Endothelial cell of umbilical vein (primary cell): ENCODE results near the gene MED12. TPM values are rescaled to one million over a fixed set of nuclear protein-coding genes. Genes with fewer than 3 reads are reported as not detected.

Experiments
- BruUV-seq: library from RNA; stranded (reverse); fragments of 400-500 nt; replicated peaks from 2 replicates; lab custom pipeline; 2021; lab: Mats Ljungman, UMichigan
- CTCF ChIA-PET: fragments of 300-600, 350-600 bp; sonication (Branson Sonifier 250); formaldehyde crosslinking; loops from one replicate; lab custom pipeline; 2021; ENCODE audit warnings: antibody characterized with exemption, inconsistent platforms; lab: Charles Lee
- POLR2A ChIA-PET: fragments of 300-600, 350-600 bp; sonication (Branson Sonifier 250); formaldehyde crosslinking; loops from one replicate; lab custom pipeline; 2021; ENCODE audit warnings: antibody characterized with exemption, inconsistent platforms; lab: Charles Lee
- DNase-seq: peaks from one replicate; pipeline ENCODE4 v3.0.0-alpha.2; 2011; ENCODE audit warnings: low read depth, low spot score
- FAIRE-seq: peaks from 2 replicates; lab custom pipeline; 2011; peaks lifted over from hg19 to GRCh38; lab: Jason Lieb, UNC
- H2AFZ ChIP-seq: 2 replicates; pipeline ENCODE4 v1.6.0; 2012; ENCODE audit warnings: low read depth, low read length, control low read depth, inconsistent platforms
- H3K27ac ChIP-seq: 2 replicates; pipeline ENCODE4 v1.5.1; 2011; ENCODE audit warnings: low read depth, mild to moderate bottlenecking, control low read depth, low read length, moderate library complexity; ENCODE audit not compliant: insufficient read depth
- H3K27me3 ChIP-seq, 2 experiments: 2 replicates each; pipeline versions ENCODE4 v1.6.0 to v1.6.1; 2011; ENCODE audit warnings: low read length in 2 of 2, mixed read lengths in 1 of 2; ENCODE audit not compliant: control insufficient read depth in 2 of 2, insufficient read depth in 2 of 2
- H3K36me3 ChIP-seq, 2 experiments: 2 replicates in 1 of 2; 3 replicates in 1 of 2; pipeline ENCODE4 v1.5.1; 2011; ENCODE audit warnings: low read length in 2 of 2, mild to moderate bottlenecking in 1 of 2, moderate library complexity in 1 of 2; ENCODE audit not compliant: control insufficient read depth in 2 of 2, insufficient read depth in 2 of 2; ENCODE audit errors: extremely low read depth in 1 of 2
- H3K4me1 ChIP-seq: 3 replicates; pipeline ENCODE4 v1.5.1; 2011; ENCODE audit warnings: mild to moderate bottlenecking, low read length; ENCODE audit not compliant: control insufficient read depth, insufficient read depth; ENCODE audit errors: extremely low read depth
- H3K4me2 ChIP-seq: 2 replicates; pipeline ENCODE4 v1.6.1; 2011; ENCODE audit warnings: low read length, control low read depth, mixed read lengths; ENCODE audit not compliant: insufficient read depth
- H3K4me3 ChIP-seq, 3 experiments: fragments of 200-600 bp in 1 of 3; sonication (generic), shearing (Covaris generic) in 1 of 3; replicated peaks in 1 of 3; 2 replicates each; pipeline ENCODE4 v1.5.1; 2011 to 2016; ENCODE audit warnings: control low read depth in 3 of 3, low read length in 3 of 3, mild to moderate bottlenecking in 2 of 3, inconsistent platforms in 1 of 3, low read depth in 1 of 3, moderate library complexity in 1 of 3; ENCODE audit not compliant: insufficient read depth in 1 of 3
- H3K79me2 ChIP-seq: 2 replicates; pipeline ENCODE4 v1.6.0; 2012; ENCODE audit warnings: low read length, inconsistent platforms; ENCODE audit not compliant: control insufficient read depth, insufficient read depth
- H3K9ac ChIP-seq: replicated peaks from 2 replicates; pipeline ENCODE3; 2011; ENCODE audit warnings: low read length, control low read depth; ENCODE audit not compliant: insufficient read depth; ENCODE audit errors: extremely low read depth
- H3K9me1 ChIP-seq: replicated peaks from 3 replicates; pipeline ENCODE4 v1.6.0; 2011; ENCODE audit warnings: mild to moderate bottlenecking, low read length; ENCODE audit not compliant: control insufficient read depth, insufficient read depth; ENCODE audit errors: extremely low read depth
- H3K9me3 ChIP-seq: replicated peaks from 2 replicates; pipeline ENCODE4 v1.5.1; 2012; ENCODE audit warnings: low read length, inconsistent platforms; ENCODE audit not compliant: control insufficient read depth, insufficient read depth
- H4K20me1 ChIP-seq: replicated peaks from 2 replicates; pipeline ENCODE3; 2011; ENCODE audit warnings: mild to moderate bottlenecking, low read length; ENCODE audit not compliant: control insufficient read depth, insufficient read depth; ENCODE audit errors: extremely low read depth
- CTCF ChIP-seq, 2 donors: IDR thresholded peaks; 1 replicate in 1 of 2; 2 replicates in 1 of 2; pipeline ENCODE4 v1.5.1; 2011; ENCODE audit warnings: low read length in 2 of 2, mild to moderate bottlenecking in 2 of 2, moderate library complexity in 2 of 2, control low read depth in 1 of 2, inconsistent platforms in 1 of 2, low read depth in 1 of 2; ENCODE audit not compliant: insufficient read depth in 1 of 2; ENCODE audit errors: extremely low read depth in 1 of 2
- EZH2 ChIP-seq: IDR thresholded peaks from 2 replicates; pipeline ENCODE4 v1.6.1; 2012; ENCODE audit warnings: borderline replicate concordance, low read depth, mild to moderate bottlenecking, moderate library complexity, low read length, inconsistent platforms; ENCODE audit not compliant: severe bottlenecking
- FOS ChIP-seq: IDR thresholded peaks from 2 replicates; pipeline ENCODE4 v1.6.1; 2011; ENCODE audit warnings: mild to moderate bottlenecking, low read length, moderate library complexity, borderline replicate concordance; ENCODE audit not compliant: insufficient read depth
- GATA2 ChIP-seq: IDR thresholded peaks from 2 replicates; pipeline ENCODE4 v1.7.0; 2011; ENCODE audit warnings: low read depth, mild to moderate bottlenecking, moderate library complexity, mixed read lengths, low read length; ENCODE audit not compliant: insufficient read length, insufficient read depth
- JUN ChIP-seq: IDR thresholded peaks from 2 replicates; pipeline ENCODE4 v1.6.1; 2011; ENCODE audit warnings: borderline replicate concordance, low read depth; ENCODE audit not compliant: insufficient read length, insufficient read depth
- MAX ChIP-seq: IDR thresholded peaks from 2 replicates; pipeline ENCODE4 v1.6.1; 2011; ENCODE audit not compliant: insufficient read depth, insufficient read length
- MYC ChIP-seq: IDR thresholded peaks from one replicate; pipeline ENCODE4 v1.6.1; 2011; ENCODE audit warnings: mild to moderate bottlenecking, low read depth, low read length
- POLR2A ChIP-seq: IDR thresholded peaks from 2 replicates; pipeline ENCODE4 v1.6.1; 2012; ENCODE audit warnings: low read depth, mild to moderate bottlenecking, control low read depth, low read length
- POLR2AphosphoS5 ChIP-seq: IDR thresholded peaks from 2 replicates; pipeline ENCODE4 v1.6.1; 2012; ENCODE audit warnings: low read depth, mild to moderate bottlenecking, control low read depth, low read length, moderate library complexity; ENCODE audit not compliant: insufficient read depth
- dilution Hi-C: fragments of 300-500 bp; cut with MboI; formaldehyde crosslinking; loops from one replicate; pipeline ENCODE4 v1.15.0; 2019; ENCODE audit warnings: low sequenced_read_pairs; ENCODE audit not compliant: extremely low pct_ligation_motif_present
- intact Hi-C: fragments of 100-400 bp; cut with micrococcal nuclease; formaldehyde crosslinking; loops from one replicate; pipeline ENCODE4 v1.10.0; 2022
- polyA plus RNA-seq, 4 experiments: library from polyadenylated mRNA; depleted of rRNA in 3 of 4; stranded (reverse) in 3 of 4; unstranded in 1 of 4; fragments of >200 nt; gene quantifications; 2 replicates each; pipeline versions ENCODE4 v1.2.1 to v1.2.3, GENCODE V29; 2011 to 2012; ENCODE audit warnings: missing spikeins in 1 of 4
- total RNA-seq: library from RNA; stranded (reverse); gene quantifications from 2 replicates; pipeline ENCODE4 v1.2.3, GENCODE V29; 2021

Gene MED12
- total and polyA plus RNA-seq, 2 donors (not counting 3 experiments of a cell fraction or from before 2014, with no cell fraction given): 28.1 to 65.3 TPM

GRCh38 chrX:71184803-71185495, 66.6 kb downstream of the MED12 start:
- dilution Hi-C loops: no loop called here
- H3K4me2 ChIP-seq: no peak overlapping the region
- no peak overlapping the region for H3K9ac ChIP-seq
- no peak for DNase-seq
- ChIA-PET POLR2A (no interaction called here), CTCF (no interaction called here)
- intact Hi-C loops: loop anchor here (5.0 kb wide), 1 partner anchor 182 kb away; the partner anchor contains the start of gene TAF1
- no peak overlapping the region for H3K27ac ChIP-seq
- H3K4me1 ChIP-seq: peaks cover 7% of the 10 kb centered on the region
- no peak overlapping the region for H2AFZ ChIP-seq
- no peak overlapping the region for H3K4me3 ChIP-seq
- BruUV-seq: no TSS peak
- no peak for TF ChIP-seq EZH2
- no peak for TF ChIP-seq MAX
- no peak for TF ChIP-seq CTCF (IDR thresholded peaks at IDR 0.05; ENCODE audit: extremely low read depth in 1 of 2, insufficient read depth in 1 of 2, low read depth in 1 of 2, low read length in 2 of 2)
- no peak for TF ChIP-seq POLR2A
- TF ChIP-seq POLR2AphosphoS5: no peak
- no peak for TF ChIP-seq JUN
- TF ChIP-seq GATA2: no peak
- TF ChIP-seq FOS: no peak
- TF ChIP-seq MYC: no peak
- H3K79me2 ChIP-seq: no peaks in the 10 kb centered on the region
- H3K27me3 ChIP-seq: no peaks in the 10 kb centered on the region
- no peak for FAIRE-seq
- no peaks in the 10 kb centered on the region for H3K9me1 ChIP-seq
- no peaks in the 10 kb centered on the region for H3K36me3 ChIP-seq
- no peaks in the 10 kb centered on the region for H3K9me3 ChIP-seq
- no peaks in the 10 kb centered on the region for H4K20me1 ChIP-seq
